HepG2 (cell line): ENCODE measurements around the gene PPP1R13B.

Source experiments
- JUN ChIP-seq: sonication (generic); formaldehyde crosslinking; IDR thresholded peaks from 2 replicates; pipeline ENCODE4 v1.4.0; 2020; ENCODE audit warnings: mild to moderate bottlenecking, missing genetic modification reagents
- NR2C2 ChIP-seq: sonication (generic); formaldehyde crosslinking; IDR thresholded peaks from 2 replicates; pipeline ENCODE4 v1.4.0; 2020; ENCODE audit warnings: missing genetic modification reagents, mild to moderate bottlenecking, moderate library complexity, borderline replicate concordance
- TCF7L2 ChIP-seq: IDR thresholded peaks from 2 replicates; pipeline ENCODE4 v1.6.1; 2011; ENCODE audit warnings: mild to moderate bottlenecking, low read depth, low read length, moderate library complexity
- ZZZ3 ChIP-seq: sonication (generic); formaldehyde crosslinking; IDR thresholded peaks from 2 replicates; pipeline ENCODE4 v1.4.0; 2020; ENCODE audit warnings: missing genetic modification reagents, mild to moderate bottlenecking, borderline replicate concordance
- TF ChIP-seq, protein P1 (sequence below): sonication (generic); formaldehyde crosslinking; IDR thresholded peaks from 2 replicates; pipeline ENCODE4 v1.5.0; 2020; ENCODE audit warnings: mild to moderate bottlenecking, missing genetic modification reagents, moderate library complexity
- TF ChIP-seq, protein P2 (sequence below): sonication (generic); formaldehyde crosslinking; IDR thresholded peaks from 2 replicates; pipeline ENCODE4 v1.4.0; 2020; ENCODE audit warnings: missing genetic modification reagents
- TF ChIP-seq, protein P3 (sequence below): IDR thresholded peaks from 2 replicates; pipeline ENCODE4 v1.6.1; 2016; ENCODE audit warnings: control low read depth
- TF ChIP-seq, protein P4 (sequence below): sonication (generic); formaldehyde crosslinking; IDR thresholded peaks from 2 replicates; pipeline ENCODE4 v1.5.1; 2020; ENCODE audit warnings: mild to moderate bottlenecking, missing genetic modification reagents, moderate library complexity
- TF ChIP-seq, protein P5 (sequence below): sonication (generic); formaldehyde crosslinking; IDR thresholded peaks from 2 replicates; pipeline ENCODE4 v1.4.0; 2020; ENCODE audit warnings: missing genetic modification reagents
- TF ChIP-seq, protein P6 (sequence below), 2 experiments: IDR thresholded peaks; 2 replicates each; pipeline ENCODE4 v1.6.1; 2011 to 2012; ENCODE audit warnings: low read length in 2 of 2, borderline replicate concordance in 1 of 2, low read depth in 1 of 2, mild to moderate bottlenecking in 1 of 2, moderate library complexity in 1 of 2

DNA sequence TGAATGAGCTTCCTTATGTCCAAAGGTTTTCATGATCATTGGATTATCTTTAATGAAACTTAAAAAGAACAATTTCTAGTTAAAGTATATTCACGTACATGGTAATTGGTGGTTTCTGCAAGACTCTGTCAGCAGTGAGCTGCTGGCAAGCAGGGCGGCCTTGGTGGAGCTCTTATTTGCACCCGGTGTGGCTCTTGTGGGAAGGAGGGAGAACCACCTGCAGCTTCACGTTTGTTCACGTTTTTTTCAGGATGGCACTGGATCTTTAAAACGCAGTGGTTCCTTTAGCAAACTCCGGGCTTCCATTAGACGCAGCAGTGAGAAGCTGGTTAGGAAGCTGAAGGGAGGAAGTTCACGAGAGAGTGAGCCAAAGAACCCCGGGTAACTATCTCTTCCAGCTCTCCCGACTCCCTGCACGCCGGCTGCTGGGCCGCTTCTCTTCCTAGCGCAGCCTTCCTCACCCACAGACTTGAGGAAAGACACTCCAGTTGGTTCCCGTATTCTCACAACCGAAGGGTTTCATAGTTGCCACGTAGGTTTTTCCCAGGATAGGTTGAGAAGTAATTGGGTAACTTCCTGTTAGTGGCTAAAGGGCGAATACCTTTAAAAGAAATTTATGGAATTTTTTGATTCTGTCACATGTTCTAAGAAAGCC is 160.4 kb downstream of the PPP1R13B start:
- TF ChIP-seq NR2C2 (CRISPR knock-in tag) (no peak), TCF7L2 (no peak), ZZZ3 (CRISPR knock-in tag) (no peak), JUN (CRISPR knock-in tag) (no peak)
- TF ChIP-seq, protein P1, sequence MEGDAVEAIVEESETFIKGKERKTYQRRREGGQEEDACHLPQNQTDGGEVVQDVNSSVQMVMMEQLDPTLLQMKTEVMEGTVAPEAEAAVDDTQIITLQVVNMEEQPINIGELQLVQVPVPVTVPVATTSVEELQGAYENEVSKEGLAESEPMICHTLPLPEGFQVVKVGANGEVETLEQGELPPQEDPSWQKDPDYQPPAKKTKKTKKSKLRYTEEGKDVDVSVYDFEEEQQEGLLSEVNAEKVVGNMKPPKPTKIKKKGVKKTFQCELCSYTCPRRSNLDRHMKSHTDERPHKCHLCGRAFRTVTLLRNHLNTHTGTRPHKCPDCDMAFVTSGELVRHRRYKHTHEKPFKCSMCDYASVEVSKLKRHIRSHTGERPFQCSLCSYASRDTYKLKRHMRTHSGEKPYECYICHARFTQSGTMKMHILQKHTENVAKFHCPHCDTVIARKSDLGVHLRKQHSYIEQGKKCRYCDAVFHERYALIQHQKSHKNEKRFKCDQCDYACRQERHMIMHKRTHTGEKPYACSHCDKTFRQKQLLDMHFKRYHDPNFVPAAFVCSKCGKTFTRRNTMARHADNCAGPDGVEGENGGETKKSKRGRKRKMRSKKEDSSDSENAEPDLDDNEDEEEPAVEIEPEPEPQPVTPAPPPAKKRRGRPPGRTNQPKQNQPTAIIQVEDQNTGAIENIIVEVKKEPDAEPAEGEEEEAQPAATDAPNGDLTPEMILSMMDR (CRISPR knock-in tag) = no peak
- TF ChIP-seq, protein P2, sequence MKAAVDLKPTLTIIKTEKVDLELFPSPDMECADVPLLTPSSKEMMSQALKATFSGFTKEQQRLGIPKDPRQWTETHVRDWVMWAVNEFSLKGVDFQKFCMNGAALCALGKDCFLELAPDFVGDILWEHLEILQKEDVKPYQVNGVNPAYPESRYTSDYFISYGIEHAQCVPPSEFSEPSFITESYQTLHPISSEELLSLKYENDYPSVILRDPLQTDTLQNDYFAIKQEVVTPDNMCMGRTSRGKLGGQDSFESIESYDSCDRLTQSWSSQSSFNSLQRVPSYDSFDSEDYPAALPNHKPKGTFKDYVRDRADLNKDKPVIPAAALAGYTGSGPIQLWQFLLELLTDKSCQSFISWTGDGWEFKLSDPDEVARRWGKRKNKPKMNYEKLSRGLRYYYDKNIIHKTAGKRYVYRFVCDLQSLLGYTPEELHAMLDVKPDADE (CRISPR knock-in tag) = no peak
- TF ChIP-seq, protein P3, sequence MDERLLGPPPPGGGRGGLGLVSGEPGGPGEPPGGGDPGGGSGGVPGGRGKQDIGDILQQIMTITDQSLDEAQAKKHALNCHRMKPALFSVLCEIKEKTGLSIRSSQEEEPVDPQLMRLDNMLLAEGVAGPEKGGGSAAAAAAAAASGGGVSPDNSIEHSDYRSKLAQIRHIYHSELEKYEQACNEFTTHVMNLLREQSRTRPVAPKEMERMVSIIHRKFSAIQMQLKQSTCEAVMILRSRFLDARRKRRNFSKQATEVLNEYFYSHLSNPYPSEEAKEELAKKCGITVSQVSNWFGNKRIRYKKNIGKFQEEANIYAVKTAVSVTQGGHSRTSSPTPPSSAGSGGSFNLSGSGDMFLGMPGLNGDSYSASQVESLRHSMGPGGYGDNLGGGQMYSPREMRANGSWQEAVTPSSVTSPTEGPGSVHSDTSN (CRISPR knock-in tag) = no peak
- TF ChIP-seq, protein P4, sequence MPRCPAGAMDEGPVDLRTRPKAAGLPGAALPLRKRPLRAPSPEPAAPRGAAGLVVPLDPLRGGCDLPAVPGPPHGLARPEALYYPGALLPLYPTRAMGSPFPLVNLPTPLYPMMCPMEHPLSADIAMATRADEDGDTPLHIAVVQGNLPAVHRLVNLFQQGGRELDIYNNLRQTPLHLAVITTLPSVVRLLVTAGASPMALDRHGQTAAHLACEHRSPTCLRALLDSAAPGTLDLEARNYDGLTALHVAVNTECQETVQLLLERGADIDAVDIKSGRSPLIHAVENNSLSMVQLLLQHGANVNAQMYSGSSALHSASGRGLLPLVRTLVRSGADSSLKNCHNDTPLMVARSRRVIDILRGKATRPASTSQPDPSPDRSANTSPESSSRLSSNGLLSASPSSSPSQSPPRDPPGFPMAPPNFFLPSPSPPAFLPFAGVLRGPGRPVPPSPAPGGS (CRISPR knock-in tag) = no peak
- TF ChIP-seq, protein P5, sequence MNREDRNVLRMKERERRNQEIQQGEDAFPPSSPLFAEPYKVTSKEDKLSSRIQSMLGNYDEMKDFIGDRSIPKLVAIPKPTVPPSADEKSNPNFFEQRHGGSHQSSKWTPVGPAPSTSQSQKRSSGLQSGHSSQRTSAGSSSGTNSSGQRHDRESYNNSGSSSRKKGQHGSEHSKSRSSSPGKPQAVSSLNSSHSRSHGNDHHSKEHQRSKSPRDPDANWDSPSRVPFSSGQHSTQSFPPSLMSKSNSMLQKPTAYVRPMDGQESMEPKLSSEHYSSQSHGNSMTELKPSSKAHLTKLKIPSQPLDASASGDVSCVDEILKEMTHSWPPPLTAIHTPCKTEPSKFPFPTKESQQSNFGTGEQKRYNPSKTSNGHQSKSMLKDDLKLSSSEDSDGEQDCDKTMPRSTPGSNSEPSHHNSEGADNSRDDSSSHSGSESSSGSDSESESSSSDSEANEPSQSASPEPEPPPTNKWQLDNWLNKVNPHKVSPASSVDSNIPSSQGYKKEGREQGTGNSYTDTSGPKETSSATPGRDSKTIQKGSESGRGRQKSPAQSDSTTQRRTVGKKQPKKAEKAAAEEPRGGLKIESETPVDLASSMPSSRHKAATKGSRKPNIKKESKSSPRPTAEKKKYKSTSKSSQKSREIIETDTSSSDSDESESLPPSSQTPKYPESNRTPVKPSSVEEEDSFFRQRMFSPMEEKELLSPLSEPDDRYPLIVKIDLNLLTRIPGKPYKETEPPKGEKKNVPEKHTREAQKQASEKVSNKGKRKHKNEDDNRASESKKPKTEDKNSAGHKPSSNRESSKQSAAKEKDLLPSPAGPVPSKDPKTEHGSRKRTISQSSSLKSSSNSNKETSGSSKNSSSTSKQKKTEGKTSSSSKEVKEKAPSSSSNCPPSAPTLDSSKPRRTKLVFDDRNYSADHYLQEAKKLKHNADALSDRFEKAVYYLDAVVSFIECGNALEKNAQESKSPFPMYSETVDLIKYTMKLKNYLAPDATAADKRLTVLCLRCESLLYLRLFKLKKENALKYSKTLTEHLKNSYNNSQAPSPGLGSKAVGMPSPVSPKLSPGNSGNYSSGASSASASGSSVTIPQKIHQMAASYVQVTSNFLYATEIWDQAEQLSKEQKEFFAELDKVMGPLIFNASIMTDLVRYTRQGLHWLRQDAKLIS (CRISPR knock-in tag) = no peak
- TF ChIP-seq, protein P6, sequence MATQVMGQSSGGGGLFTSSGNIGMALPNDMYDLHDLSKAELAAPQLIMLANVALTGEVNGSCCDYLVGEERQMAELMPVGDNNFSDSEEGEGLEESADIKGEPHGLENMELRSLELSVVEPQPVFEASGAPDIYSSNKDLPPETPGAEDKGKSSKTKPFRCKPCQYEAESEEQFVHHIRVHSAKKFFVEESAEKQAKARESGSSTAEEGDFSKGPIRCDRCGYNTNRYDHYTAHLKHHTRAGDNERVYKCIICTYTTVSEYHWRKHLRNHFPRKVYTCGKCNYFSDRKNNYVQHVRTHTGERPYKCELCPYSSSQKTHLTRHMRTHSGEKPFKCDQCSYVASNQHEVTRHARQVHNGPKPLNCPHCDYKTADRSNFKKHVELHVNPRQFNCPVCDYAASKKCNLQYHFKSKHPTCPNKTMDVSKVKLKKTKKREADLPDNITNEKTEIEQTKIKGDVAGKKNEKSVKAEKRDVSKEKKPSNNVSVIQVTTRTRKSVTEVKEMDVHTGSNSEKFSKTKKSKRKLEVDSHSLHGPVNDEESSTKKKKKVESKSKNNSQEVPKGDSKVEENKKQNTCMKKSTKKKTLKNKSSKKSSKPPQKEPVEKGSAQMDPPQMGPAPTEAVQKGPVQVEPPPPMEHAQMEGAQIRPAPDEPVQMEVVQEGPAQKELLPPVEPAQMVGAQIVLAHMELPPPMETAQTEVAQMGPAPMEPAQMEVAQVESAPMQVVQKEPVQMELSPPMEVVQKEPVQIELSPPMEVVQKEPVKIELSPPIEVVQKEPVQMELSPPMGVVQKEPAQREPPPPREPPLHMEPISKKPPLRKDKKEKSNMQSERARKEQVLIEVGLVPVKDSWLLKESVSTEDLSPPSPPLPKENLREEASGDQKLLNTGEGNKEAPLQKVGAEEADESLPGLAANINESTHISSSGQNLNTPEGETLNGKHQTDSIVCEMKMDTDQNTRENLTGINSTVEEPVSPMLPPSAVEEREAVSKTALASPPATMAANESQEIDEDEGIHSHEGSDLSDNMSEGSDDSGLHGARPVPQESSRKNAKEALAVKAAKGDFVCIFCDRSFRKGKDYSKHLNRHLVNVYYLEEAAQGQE (IDR thresholded peaks at IDR 0.05; ENCODE audit: borderline replicate concordance in 1 of 2, low read depth in 1 of 2, low read length in 2 of 2) = no peak
